ENCODE measurements around the gene AQP6. TPM values are rescaled to one million over a fixed set of nuclear protein-coding genes. Genes with fewer than 3 reads are reported as not detected.

The AQP6 gene
- total RNA-seq, 2 experiments from 2014 or later, result not detected

GRCh38 chr12:49923880-49924556 is 48.7 kb upstream of the AQP6 start:
- no peak for TF ChIP-seq EZH2phosphoT487 (IDR thresholded peaks at IDR 0.05; ENCODE audit: borderline replicate concordance, low read depth, low read length)
- TF ChIP-seq, protein P1, sequence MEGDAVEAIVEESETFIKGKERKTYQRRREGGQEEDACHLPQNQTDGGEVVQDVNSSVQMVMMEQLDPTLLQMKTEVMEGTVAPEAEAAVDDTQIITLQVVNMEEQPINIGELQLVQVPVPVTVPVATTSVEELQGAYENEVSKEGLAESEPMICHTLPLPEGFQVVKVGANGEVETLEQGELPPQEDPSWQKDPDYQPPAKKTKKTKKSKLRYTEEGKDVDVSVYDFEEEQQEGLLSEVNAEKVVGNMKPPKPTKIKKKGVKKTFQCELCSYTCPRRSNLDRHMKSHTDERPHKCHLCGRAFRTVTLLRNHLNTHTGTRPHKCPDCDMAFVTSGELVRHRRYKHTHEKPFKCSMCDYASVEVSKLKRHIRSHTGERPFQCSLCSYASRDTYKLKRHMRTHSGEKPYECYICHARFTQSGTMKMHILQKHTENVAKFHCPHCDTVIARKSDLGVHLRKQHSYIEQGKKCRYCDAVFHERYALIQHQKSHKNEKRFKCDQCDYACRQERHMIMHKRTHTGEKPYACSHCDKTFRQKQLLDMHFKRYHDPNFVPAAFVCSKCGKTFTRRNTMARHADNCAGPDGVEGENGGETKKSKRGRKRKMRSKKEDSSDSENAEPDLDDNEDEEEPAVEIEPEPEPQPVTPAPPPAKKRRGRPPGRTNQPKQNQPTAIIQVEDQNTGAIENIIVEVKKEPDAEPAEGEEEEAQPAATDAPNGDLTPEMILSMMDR (conservative IDR thresholded peaks at IDR 0.05; ENCODE audit: low read length), result no peak
- Histone ChIP-seq H3K4me1 (ENCODE audit: insufficient read depth, low read length, poor library complexity, severe bottlenecking) (no peaks in the 10 kb centered on the region), H3K4me3 (ENCODE audit: low read depth, low read length, poor library complexity, severe bottlenecking) (no peak overlapping the region), H3K9me3 (ENCODE audit: low read length) (no peaks in the 10 kb centered on the region), H3K79me2 (ENCODE audit: insufficient read depth, low read depth, low read length) (no peaks in the 10 kb centered on the region), H4K20me1 (ENCODE audit: insufficient read depth, low read length) (no peaks in the 10 kb centered on the region), H3K4me2 (ENCODE audit: low read length) (no peak overlapping the region), H3K27ac (ENCODE audit: low read depth, low read length, poor library complexity, severe bottlenecking) (no peak overlapping the region), H3K9me2 (ENCODE audit: insufficient read depth, low read length) (no peaks in the 10 kb centered on the region), H2AFZ (ENCODE audit: low read length) (no peak overlapping the region), H3K36me3 (ENCODE audit: insufficient read depth, low read length) (no peaks in the 10 kb centered on the region)
- BruUV-seq (replicated peaks), result no TSS peak
- CTCF ChIA-PET (ENCODE audit: unreplicated experiment), result interaction anchor here (0.5 kb wide), 1 partner anchor 199 kb away, joined by 3 read pairs; no protein-coding TSS in a partner anchor
- DNase-seq (ENCODE audit: low spot score), result no peak
- POLR2A ChIA-PET, result no interaction called here
- intact Hi-C loops (cut with micrococcal nuclease; ENCODE audit: unreplicated experiment), result no loop called here

DNA sequence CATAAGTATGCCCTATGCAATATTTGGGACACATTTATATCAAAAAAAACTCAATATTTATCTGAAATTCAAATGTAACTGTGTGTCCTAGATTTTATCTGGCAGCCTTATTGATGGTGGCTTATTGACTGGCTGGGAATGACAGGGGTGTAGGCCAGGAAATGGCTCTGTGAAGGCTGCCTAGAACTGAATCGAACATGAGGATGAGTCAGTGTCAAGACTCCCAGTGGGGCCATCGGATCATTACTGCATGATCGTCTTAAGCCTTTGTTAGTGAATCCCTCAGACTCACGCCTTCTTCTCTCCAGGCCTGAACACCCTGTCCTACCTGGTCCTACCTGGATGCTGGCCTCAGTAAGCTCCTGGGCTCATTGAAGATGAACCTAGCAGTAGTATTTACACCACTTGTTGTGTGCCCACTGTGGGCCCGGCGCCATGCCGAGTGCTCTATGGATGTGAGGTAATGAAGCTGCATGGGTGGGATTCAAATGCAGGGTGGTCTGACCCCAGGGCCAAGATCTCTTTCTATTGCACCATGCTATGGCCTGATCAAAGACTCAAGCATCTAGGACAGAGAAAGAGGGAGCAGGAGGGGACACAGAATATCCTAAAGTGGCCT is 48.0 kb upstream of the AQP6 start:
- CTCF ChIA-PET (ENCODE audit: unreplicated experiment), result interaction anchor here (0.5 kb wide), 1 partner anchor 199 kb away, joined by 3 read pairs; no protein-coding TSS in a partner anchor
- POLR2A ChIA-PET, result no interaction called here

More for the DNA sequence above, 48.0 kb upstream of the AQP6 start:
- H3K9me3 ChIP-seq (ENCODE audit: low read length), result no peaks in the 10 kb centered on the region
- no peak for DNase-seq (ENCODE audit: low spot score)
- H4K20me1 ChIP-seq (ENCODE audit: insufficient read depth, low read length), result no peaks in the 10 kb centered on the region
- no peak overlapping the region for H3K4me3 ChIP-seq (ENCODE audit: low read depth, low read length, poor library complexity, severe bottlenecking)
- H3K9me2 ChIP-seq (ENCODE audit: insufficient read depth, low read length), result no peaks in the 10 kb centered on the region
- no peaks in the 10 kb centered on the region for H3K79me2 ChIP-seq (ENCODE audit: insufficient read depth, low read depth, low read length)
- H3K4me2 ChIP-seq (ENCODE audit: low read length), result no peak overlapping the region
- BruUV-seq (replicated peaks), result no TSS peak
- no peak overlapping the region for H3K27ac ChIP-seq (ENCODE audit: low read depth, low read length, poor library complexity, severe bottlenecking)
- TF ChIP-seq, protein P1 (conservative IDR thresholded peaks at IDR 0.05; ENCODE audit: low read length), result no peak
- no peak for TF ChIP-seq EZH2phosphoT487 (IDR thresholded peaks at IDR 0.05; ENCODE audit: borderline replicate concordance, low read depth, low read length)
- no peaks in the 10 kb centered on the region for H3K4me1 ChIP-seq (ENCODE audit: insufficient read depth, low read length, poor library complexity, severe bottlenecking)
- H2AFZ ChIP-seq (ENCODE audit: low read length), result no peak overlapping the region
- H3K36me3 ChIP-seq (ENCODE audit: insufficient read depth, low read length), result no peaks in the 10 kb centered on the region
- intact Hi-C loops (cut with micrococcal nuclease; ENCODE audit: unreplicated experiment), result no loop called here

Data from OCI-LY7 (cell line).